ENCODE results near the gene SORD. TPM values are rescaled to one million over a fixed set of nuclear protein-coding genes. Genes with fewer than 3 reads are reported as not detected.
"Not testable (repeated sequence)": the region's sequence is repeated elsewhere in the genome, so short reads cannot be mapped to it uniquely, and the experiment has no call there.

The SORD gene
- total RNA-seq, 4 donors from 2014 or later = 6.3 to 39.6 (median 10.6) TPM

GRCh38 chr15:45023659-45024225, 747 bp downstream of the SORD start:
- H3K27me3 ChIP-seq = no peaks in the 10 kb centered on the region
- peaks cover 0 to 17% (median 9%) of the 10 kb centered on the region in 4 donors for H3K4me1 ChIP-seq
- H3K36me3 ChIP-seq = no peaks in the 10 kb centered on the region
- peak overlapping the region in 2 of 4 donors; percentile 59 to 76 for H3K27ac ChIP-seq
- no peaks in the 10 kb centered on the region for H3K9me3 ChIP-seq
- H3K4me3 ChIP-seq = peak overlapping the region; percentile 54 to 78 (median 72)
- DNase-seq = no peak
- no peak for TF ChIP-seq POLR2A (IDR thresholded peaks at IDR 0.05)
- no peak for TF ChIP-seq CTCF (IDR thresholded peaks at IDR 0.05)

DNA sequence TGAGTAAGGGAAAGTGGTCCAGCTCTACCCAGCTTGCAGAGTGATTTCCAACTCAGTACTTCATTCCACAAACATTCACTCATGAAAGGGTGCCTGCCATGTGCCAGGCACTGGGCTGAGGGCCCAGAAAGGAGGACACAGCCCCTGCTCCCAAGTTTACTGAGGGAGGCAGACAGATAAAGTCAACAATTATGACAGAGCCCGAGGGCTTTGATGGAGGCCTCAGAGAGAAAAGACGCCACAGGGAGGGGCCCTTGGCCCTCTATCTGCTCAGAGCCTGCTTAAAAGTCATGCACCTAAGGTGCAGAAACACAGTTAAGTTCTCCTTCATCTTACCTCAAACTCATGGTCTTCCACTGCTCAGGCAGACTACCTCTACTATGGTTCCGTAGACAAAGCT, 1.7 kb downstream of the SORD start:
- H3K4me1 ChIP-seq = peaks cover 0 to 17% (median 9%) of the 10 kb centered on the region in 4 donors
- not testable (repeated sequence) for H3K36me3 ChIP-seq, H3K27me3 ChIP-seq, H3K4me3 ChIP-seq, DNase-seq, H3K9me3 ChIP-seq, H3K27ac ChIP-seq

DNA sequence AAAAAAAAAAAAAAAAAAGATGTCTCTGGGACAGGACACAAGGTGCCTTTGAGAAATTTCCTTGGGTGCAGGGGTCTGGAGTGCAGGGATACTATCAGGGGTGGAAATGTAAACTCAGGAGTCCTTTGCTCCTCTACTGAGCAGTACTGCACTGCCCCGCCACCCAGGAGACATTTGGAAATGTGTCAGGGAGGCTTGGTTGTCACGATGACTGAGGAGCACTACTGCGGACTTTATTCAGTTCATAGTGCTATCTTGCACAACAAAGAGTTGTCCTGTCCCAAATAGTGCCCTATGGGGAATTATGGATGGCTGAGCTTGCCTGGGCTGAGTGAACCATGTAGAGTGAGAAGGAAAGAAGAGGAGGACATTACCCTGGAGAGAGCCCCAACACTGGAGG, 2.6 kb downstream of the SORD start:
- not testable (repeated sequence) for H3K27me3 ChIP-seq, DNase-seq, H3K4me3 ChIP-seq, H3K36me3 ChIP-seq, H3K9me3 ChIP-seq, H3K27ac ChIP-seq
- peaks cover 0 to 17% (median 9%) of the 10 kb centered on the region in 4 donors for H3K4me1 ChIP-seq

GRCh38 chr15:45026651-45027190, 3.7 kb downstream of the SORD start:
- Histone ChIP-seq H3K36me3 (no peaks in the 10 kb centered on the region), H3K27me3 (no peaks in the 10 kb centered on the region), H3K9me3 (no peaks in the 10 kb centered on the region), H3K4me3 (no peak overlapping the region), H3K4me1 (peaks cover 0 to 17% (median 9%) of the 10 kb centered on the region in 4 donors), H3K27ac (no peak overlapping the region)
- DNase-seq = no peak
- TF ChIP-seq CTCF (IDR thresholded peaks at IDR 0.05) (no peak), POLR2A (IDR thresholded peaks at IDR 0.05) (no peak)

DNA sequence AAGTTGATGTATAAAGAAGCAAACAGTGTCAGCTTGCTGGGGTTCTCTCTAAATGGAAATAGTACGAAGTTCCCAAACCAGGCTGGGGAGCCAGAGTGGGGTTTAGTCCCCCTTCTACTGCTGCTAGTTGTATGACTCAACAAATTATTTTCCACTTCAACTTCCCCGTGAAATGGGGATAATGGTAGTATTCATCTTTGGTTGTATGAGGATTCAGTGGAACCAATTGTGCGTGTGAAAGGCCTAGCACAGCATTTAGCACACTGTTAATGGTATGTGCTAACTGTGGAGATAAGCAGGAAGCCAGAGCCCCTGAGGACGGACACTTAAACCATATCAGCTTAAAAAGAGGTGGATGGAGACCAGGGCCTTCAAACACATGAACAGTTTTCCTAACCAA, 4.2 kb downstream of the SORD start:
- Histone ChIP-seq H3K27ac (no peak overlapping the region), H3K27me3 (no peaks in the 10 kb centered on the region), H3K9me3 (no peaks in the 10 kb centered on the region), H3K36me3 (no peaks in the 10 kb centered on the region), H3K4me3 (no peak overlapping the region), H3K4me1 (peaks cover 0 to 16% (median 8%) of the 10 kb centered on the region in 4 donors)
- TF ChIP-seq POLR2A (IDR thresholded peaks at IDR 0.05) = no peak
- TF ChIP-seq CTCF (IDR thresholded peaks at IDR 0.05) = no peak
- DNase-seq = no peak

GRCh38 chr15:45030743-45031142, 7.7 kb downstream of the SORD start:
- no peak for TF ChIP-seq CTCF (IDR thresholded peaks at IDR 0.05)
- no peak for TF ChIP-seq POLR2A (IDR thresholded peaks at IDR 0.05)
- Histone ChIP-seq H3K4me3 (no peak overlapping the region), H3K36me3 (no peaks in the 10 kb centered on the region), H3K9me3 (no peaks in the 10 kb centered on the region), H3K4me1 (no peaks in the 10 kb centered on the region), H3K27ac (no peak overlapping the region), H3K27me3 (no peaks in the 10 kb centered on the region)
- DNase-seq = no peak

DNA sequence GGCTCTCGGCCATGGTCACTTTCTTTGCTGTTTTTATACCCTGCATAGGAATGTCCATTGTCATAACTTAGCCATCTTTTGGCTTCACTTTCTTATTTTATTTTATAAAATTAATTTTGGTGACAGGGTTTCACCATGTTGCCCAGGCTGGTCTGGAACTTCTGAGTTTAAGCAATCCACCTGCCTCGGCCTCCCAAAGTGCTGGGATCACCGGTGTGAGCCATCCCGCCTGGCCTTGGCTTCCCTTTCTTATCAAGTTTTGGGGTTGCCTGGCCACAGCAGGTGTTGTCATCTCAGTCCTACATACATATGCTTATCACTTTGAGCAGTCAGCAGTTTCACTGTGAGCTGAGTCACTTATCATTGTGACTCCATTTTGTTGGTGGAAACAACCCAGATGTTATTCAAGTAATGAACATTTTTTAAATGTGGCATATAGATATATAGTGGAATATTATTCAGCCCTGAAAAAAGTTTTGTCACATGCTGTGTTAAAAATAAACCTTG, 8.6 kb downstream of the SORD start:
- not testable (repeated sequence) for H3K36me3 ChIP-seq, H3K9me3 ChIP-seq, H3K27ac ChIP-seq, H3K27me3 ChIP-seq, H3K4me3 ChIP-seq, DNase-seq, H3K4me1 ChIP-seq

- H3K4me3 ChIP-seq, H3K27me3 ChIP-seq, H3K4me1 ChIP-seq, H3K9me3 ChIP-seq, H3K27ac ChIP-seq, H3K36me3 ChIP-seq, DNase-seq: not testable (repeated sequence)
These were observed 9.5 kb downstream of the SORD start for GRCh38 chr15:45032501-45032900.

DNA sequence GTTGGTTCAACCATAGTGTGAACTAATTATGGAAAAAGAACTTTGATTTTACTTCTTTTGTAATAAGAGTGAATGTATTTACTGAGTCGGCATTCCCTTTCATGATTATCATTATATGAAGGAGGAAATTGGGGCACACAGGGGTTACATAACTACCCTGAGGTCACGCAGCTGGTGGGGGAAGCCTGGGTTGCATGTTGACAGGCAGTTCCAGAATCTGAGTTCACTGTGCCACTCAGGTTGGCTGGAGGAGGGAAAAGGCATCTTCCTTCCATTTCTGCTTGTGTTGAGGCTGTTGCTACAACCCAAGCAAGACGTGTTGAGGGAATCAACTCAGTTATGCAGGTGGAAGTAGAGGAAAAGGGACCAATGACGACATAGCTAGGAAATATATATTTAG, 11.1 kb downstream of the SORD start:
- not testable (repeated sequence) for H3K27me3 ChIP-seq, H3K36me3 ChIP-seq, DNase-seq, H3K4me1 ChIP-seq, H3K9me3 ChIP-seq, H3K27ac ChIP-seq, H3K4me3 ChIP-seq

DNA sequence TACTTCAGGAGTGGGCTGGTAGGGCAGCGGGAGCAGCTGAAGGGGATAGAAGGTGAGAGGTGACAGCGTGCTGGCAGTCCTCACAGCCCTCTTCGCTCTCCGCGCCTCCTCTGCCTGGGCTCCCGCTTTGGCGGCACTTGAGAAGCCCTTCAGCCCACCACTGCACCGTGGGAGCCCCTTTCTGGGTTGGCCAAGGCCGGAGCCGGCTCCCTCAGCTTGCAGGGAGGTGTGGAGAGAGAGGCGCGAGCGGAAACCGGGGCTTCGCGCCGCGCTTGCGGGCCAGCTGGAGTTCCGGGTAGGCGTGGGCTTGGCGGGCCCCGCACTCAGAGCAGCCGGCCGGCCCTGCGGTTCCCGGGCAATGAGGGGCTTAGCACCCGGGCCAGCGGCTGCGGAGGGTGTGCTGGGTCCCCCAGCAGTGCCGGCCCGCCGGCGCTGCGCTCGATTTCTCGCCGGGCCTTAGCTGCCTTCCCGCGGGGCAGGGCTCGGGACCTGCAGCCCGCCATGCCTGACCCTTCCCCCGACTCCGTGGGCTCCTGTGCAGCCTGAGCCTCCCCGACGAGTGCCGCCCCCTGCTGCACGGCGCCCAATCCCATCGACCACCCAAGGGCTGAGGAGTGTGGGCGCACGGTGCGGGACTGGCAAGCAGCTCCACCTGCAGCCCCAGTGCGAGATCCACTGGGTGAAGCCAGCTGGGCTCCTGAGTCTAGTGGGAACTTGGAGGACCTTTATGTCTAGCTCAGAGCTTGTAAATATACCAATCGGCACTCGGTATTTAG, 11.8 kb downstream of the SORD start:
- H3K27me3 ChIP-seq, H3K4me3 ChIP-seq, H3K4me1 ChIP-seq, H3K36me3 ChIP-seq, DNase-seq, H3K27ac ChIP-seq, H3K9me3 ChIP-seq: not testable (repeated sequence)
